ENCODE measurements around the gene ARL1. TPM values are rescaled to one million over a fixed set of nuclear protein-coding genes. Genes with fewer than 3 reads are reported as not detected.

Gene ARL1
- total RNA-seq (2022; extraction: Qiagen RNA extraction), result 55.4 to 62.3 TPM (median 56.8 TPM) in 5 replicates

GRCh38 chr12:101407436-101408345 lies at the start of gene ARL1:
ARL1 (minus strand) TSS chr12:101407772; CDS start chr12:101407645, 127 bp downstream.

Other genes with a start within 250 kb of the ARL1 start
- not detected in 5 replicates for gene SLC5A8, start 197.5 kb downstream of the ARL1 start, total RNA-seq (2022; extraction: Qiagen RNA extraction)
- gene UTP20, start 127.7 kb downstream of the ARL1 start, total RNA-seq (2022; extraction: Qiagen RNA extraction), result 12.8 to 18.3 TPM (median 13.6 TPM) in 5 replicates
- gene SPIC, start 67.6 kb upstream of the ARL1 start, total RNA-seq (2022; extraction: Qiagen RNA extraction), result not detected in 5 replicates
- gene MYBPC1, start 187.2 kb upstream of the ARL1 start, total RNA-seq (2022; extraction: Qiagen RNA extraction), result 0.05 to 0.09 TPM (median 0.07 TPM) in 3 of 5 replicates, not detected in the others

All from A549 treated with AZD2906 at 1 μM for 4 hours (cell line).